PFSK-1 (cell line): ENCODE measurements around the gene NRDC.

Experiments used
- POLR2AphosphoS5 ChIP-seq: IDR thresholded peaks from 2 replicates; pipeline ENCODE4 v1.6.1; 2012; ENCODE audit warnings: low read depth, mild to moderate bottlenecking, control low read depth, low read length, moderate library complexity
- TAF1 ChIP-seq: IDR thresholded peaks from 2 replicates; pipeline ENCODE4 v1.6.1; 2012; ENCODE audit warnings: low read length, control low read depth, borderline replicate concordance; ENCODE audit not compliant: insufficient read depth

GRCh38 chr1:51794868-51795267 is 83.7 kb downstream of the NRDC start:
- no peak for TF ChIP-seq POLR2AphosphoS5
- no peak for TF ChIP-seq TAF1
